ENCODE measurements around the gene GALNT2. TPM values are rescaled to one million over a fixed set of nuclear protein-coding genes. Genes with fewer than 3 reads are reported as not detected.

Gene GALNT2
- total and polyA plus RNA-seq, 2 donors, result 28.7 to 55.0 TPM

DNA sequence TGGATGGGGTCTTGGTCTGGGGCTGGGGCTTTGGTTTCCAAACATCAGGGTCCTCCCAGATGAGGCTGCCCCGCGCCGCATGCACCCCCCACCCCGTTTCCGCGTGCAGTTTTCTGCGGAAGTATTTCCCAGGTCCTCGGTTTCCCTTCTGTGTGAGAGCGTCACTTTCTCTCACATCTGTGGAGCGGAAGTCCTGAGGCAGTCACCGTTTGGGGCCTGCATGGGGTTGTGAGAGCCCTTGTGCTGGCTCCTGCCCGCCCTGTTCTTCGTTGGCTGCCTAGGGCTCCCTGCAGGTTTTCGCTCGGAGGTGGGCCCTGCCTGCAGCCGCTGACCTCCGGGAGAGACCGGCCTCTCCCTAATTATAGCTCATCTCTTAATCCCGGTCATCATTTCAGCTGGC lies 88.0 kb downstream of the GALNT2 start:
- H3K4me1 ChIP-seq (ENCODE audit: insufficient read depth), result no peaks in the 10 kb centered on the region
- H3K27ac ChIP-seq (ENCODE audit: low read depth), result no peak overlapping the region
- WGBS, result 92% methylated on average over 19 of the region's 19 CpGs

GRCh38 chr1:230156068-230156467 lies 89.0 kb downstream of the GALNT2 start:
- H3K4me1 ChIP-seq (ENCODE audit: insufficient read depth), result no peaks in the 10 kb centered on the region

More for the DNA sequence above, 88.0 kb downstream of the GALNT2 start:
- no peak overlapping the region for H3K4me3 ChIP-seq (ENCODE audit: low read depth, low read length)
- no peak for DNase-seq (ENCODE audit: extremely low spot score)
- no peaks in the 10 kb centered on the region for H3K36me3 ChIP-seq (ENCODE audit: insufficient read depth)

DNA sequence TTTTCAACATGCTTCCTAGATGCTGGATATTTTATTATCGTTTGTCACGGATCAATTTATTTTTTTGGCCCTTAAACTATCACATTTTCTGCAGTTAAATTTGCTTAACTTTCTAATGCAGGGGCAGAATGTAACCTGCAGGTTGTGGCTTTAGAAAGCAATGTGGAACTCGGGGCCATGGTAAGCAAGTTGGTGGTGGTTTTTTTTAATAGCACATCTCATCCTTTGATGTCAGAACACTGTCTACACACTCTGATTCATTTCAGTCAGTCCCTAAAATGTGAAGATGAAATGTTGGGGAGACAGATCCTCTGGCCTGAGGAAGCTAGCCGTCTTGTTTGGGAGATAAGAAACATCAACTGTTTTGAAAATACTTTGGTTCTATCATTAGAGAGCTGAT lies 89.5 kb downstream of the GALNT2 start:
- DNase-seq (ENCODE audit: extremely low spot score), result no peak
- Histone ChIP-seq H3K27ac (ENCODE audit: low read depth) (no peak overlapping the region), H3K4me1 (ENCODE audit: insufficient read depth) (no peaks in the 10 kb centered on the region), H3K36me3 (ENCODE audit: insufficient read depth) (no peaks in the 10 kb centered on the region), H3K4me3 (ENCODE audit: low read depth, low read length) (no peak overlapping the region)
- 92% methylated on average over 4 of the region's 4 CpGs for WGBS

More at GRCh38 chr1:230156068-230156467, 89.0 kb downstream of the GALNT2 start:
- Histone ChIP-seq H3K27ac (ENCODE audit: low read depth) (no peak overlapping the region), H3K4me3 (ENCODE audit: low read depth, low read length) (no peak overlapping the region), H3K36me3 (ENCODE audit: insufficient read depth) (no peaks in the 10 kb centered on the region)
- 97% methylated on average over 4 of the region's 5 CpGs for WGBS
- no peak for DNase-seq (ENCODE audit: extremely low spot score)

DNA sequence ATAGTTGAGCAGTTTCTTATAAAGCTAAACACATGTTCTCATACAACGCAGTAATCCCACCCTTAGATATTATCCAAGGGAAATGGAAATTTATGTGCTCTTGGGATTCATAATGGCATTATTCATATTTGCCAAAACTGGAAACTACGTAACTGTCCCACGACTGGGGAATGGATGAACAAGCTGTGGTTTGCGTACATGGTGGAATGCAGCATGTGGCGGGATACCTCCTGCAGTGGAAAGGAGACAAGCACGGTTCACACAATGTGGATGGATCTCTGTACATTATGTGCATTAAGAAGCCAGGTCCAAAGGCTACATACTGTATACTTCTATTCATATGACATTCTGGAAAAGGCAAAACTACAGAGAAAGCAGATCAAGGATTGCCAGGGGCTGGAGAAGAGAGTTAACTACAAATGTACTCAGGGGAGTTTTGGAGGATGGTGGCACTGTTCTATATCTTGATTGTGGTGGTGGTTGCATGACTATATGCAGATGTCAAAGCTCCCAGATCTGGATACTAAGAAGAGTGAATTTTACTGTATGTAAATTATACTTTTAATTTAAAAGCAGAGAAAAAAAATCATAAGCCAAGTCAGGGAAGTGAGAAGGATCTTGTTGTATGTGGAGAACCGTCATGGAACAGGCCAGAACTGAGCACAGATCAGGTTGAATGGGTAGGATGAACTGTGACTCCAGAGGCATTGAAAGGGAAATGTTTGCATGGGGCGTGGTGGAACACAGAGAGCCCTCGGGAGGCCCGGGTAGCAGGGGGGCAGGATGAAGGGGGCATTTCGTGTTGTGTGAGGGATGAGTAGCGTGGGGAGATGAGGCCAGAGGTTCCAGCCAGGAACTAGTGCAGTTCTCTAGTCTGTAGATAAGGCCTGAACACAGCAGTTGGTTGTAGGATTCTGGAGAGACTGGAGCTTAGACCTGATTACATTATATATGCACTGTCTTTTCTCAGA lies 90.7 kb downstream of the GALNT2 start:
- Histone ChIP-seq H3K4me3 (ENCODE audit: low read depth, low read length) (no peak overlapping the region), H3K36me3 (ENCODE audit: insufficient read depth) (no peaks in the 10 kb centered on the region), H3K4me1 (ENCODE audit: insufficient read depth) (no peaks in the 10 kb centered on the region), H3K27ac (ENCODE audit: low read depth) (no peak overlapping the region)
- no peak for DNase-seq (ENCODE audit: extremely low spot score)
- WGBS, result 74% methylated on average over 12 of the region's 12 CpGs

- Histone ChIP-seq H3K27ac (ENCODE audit: low read depth) (no peak overlapping the region), H3K4me3 (ENCODE audit: low read depth, low read length) (no peak overlapping the region), H3K4me1 (ENCODE audit: insufficient read depth) (no peaks in the 10 kb centered on the region), H3K36me3 (ENCODE audit: insufficient read depth) (no peaks in the 10 kb centered on the region)
- DNase-seq (ENCODE audit: extremely low spot score), result no peak
- 61% methylated on average over 12 of the region's 12 CpGs for WGBS
These were observed 91.6 kb downstream of the GALNT2 start for GRCh38 chr1:230158415-230159291.

- H3K4me3 ChIP-seq (ENCODE audit: low read depth, low read length), result no peak overlapping the region
- no peaks in the 10 kb centered on the region for H3K36me3 ChIP-seq (ENCODE audit: insufficient read depth)
- no peak for DNase-seq (ENCODE audit: extremely low spot score)
- H3K4me1 ChIP-seq (ENCODE audit: insufficient read depth), result no peaks in the 10 kb centered on the region
- H3K27ac ChIP-seq (ENCODE audit: low read depth), result no peak overlapping the region
- WGBS, result 95% methylated on average over 6 of the region's 6 CpGs
These were observed 92.5 kb downstream of the GALNT2 start for GRCh38 chr1:230159580-230159979.

DNA sequence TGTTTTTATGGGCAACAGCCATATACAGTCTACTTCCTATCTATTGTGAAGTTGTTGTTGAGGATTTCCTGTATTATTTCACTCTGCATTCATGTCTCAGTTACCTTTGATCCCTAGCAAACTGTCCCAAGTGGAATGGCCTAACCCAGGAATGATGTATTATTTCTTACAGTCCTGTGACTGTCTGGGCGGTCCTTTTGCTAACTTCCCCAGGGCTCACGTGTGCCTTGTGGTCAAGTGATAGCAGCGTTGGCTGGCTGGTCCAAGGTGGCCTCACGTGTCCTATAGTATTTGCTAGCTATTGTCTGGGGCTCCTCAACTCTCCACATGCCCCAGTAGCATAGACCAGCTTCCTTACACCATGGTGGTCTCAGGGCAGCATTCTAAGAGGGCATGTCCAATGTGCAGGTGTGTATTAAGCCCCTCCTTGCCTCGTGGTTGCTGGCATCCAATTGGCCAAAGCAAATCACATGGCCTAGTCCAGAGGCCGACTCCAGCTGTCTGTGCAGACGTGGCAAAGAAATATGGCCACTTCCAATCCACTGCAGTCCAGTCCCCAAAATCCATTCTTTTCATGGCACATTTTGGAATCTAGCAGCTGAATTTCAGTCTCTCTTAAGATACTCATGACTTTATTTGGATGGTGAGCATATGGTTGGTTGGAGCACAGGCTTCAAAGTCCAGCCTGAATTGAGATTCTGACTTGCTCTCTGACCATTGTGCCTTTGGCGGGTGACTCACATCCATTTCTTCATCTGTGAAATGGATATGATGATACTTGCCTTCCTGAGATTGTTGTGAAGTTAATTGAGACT lies 94.1 kb downstream of the GALNT2 start:
- H3K4me1 ChIP-seq (ENCODE audit: insufficient read depth), result no peaks in the 10 kb centered on the region

DNA sequence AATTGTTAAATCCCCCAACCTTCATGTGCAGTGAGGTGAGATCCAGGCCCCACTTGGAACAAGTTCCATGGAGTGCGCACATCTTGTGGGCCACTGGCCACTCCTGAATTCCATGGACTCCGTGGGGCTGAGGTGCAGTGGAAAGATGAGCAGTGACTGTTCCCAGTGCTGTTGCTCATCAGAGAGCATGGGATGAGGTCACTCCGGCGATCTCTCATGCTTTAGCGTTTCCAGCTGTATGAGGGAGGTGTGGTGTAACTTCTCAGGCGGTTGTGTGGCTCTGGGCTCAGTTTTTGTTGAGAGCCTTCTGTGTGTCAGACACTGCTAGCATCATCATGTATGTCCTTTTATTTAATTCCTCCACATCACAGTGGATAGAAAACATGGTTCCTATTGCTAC lies 96.2 kb downstream of the GALNT2 start:
- Histone ChIP-seq H3K27ac (ENCODE audit: low read depth) (no peak overlapping the region), H3K4me3 (ENCODE audit: low read depth, low read length) (no peak overlapping the region), H3K36me3 (ENCODE audit: insufficient read depth) (no peaks in the 10 kb centered on the region), H3K4me1 (ENCODE audit: insufficient read depth) (no peaks in the 10 kb centered on the region)
- DNase-seq (ENCODE audit: extremely low spot score), result no peak
- 86% methylated on average over 6 of the region's 6 CpGs for WGBS

More for the DNA sequence above, 94.1 kb downstream of the GALNT2 start:
- Histone ChIP-seq H3K36me3 (ENCODE audit: insufficient read depth) (no peaks in the 10 kb centered on the region), H3K27ac (ENCODE audit: low read depth) (no peak overlapping the region), H3K4me3 (ENCODE audit: low read depth, low read length) (no peak overlapping the region)
- 85% methylated on average over 8 of the region's 8 CpGs for WGBS
- DNase-seq (ENCODE audit: extremely low spot score), result no peak

DNA sequence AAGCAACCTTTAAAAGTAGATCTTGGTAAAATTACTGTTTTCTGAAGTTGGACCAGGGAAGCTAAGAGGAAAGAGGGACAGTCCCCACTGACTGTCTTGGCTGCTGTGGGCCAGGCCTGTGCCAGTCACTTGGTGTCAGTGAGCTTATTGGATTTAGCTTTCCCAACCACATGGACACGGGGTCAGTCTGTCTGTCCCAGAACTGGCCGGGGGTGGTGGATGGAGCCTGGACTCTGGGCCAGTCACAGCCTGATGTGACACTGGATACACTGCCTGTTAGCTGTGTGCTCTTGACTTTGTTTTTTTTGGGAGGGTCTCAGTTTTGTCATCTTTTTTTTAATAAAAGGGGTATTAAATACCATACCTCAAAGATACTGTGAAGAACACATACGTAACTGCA lies 96.7 kb downstream of the GALNT2 start:
- Histone ChIP-seq H3K36me3 (ENCODE audit: insufficient read depth) (no peaks in the 10 kb centered on the region), H3K27ac (ENCODE audit: low read depth) (no peak overlapping the region), H3K4me1 (ENCODE audit: insufficient read depth) (no peaks in the 10 kb centered on the region), H3K4me3 (ENCODE audit: low read depth, low read length) (no peak overlapping the region)
- no peak for DNase-seq (ENCODE audit: extremely low spot score)
- WGBS, result 94% methylated on average over 3 of the region's 3 CpGs

DNA sequence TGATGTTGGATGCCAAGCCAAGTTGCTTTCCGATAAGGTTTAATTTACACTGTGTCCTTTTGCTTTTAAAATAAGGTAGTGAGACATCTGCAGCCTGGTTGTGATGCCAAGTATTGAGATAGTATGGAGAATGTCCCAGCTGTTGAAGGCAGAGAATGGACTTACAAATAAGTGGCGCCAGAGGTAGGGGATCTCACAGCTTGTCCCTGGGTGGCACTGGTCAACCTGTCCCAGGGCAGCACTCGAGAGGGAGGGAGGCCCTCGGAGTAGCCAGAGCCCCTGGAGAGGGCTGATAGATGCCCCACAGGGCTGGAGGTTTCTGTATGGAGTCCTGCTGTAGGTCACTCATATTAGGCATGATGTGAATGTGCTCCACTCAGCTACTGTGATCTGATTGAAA lies 98.5 kb downstream of the GALNT2 start:
- no peaks in the 10 kb centered on the region for H3K36me3 ChIP-seq (ENCODE audit: insufficient read depth)
- WGBS, result 87% methylated on average over 4 of the region's 4 CpGs
- no peaks in the 10 kb centered on the region for H3K4me1 ChIP-seq (ENCODE audit: insufficient read depth)
- H3K27ac ChIP-seq (ENCODE audit: low read depth), result no peak overlapping the region
- no peak for DNase-seq (ENCODE audit: extremely low spot score)
- no peak overlapping the region for H3K4me3 ChIP-seq (ENCODE audit: low read depth, low read length)

- no peaks in the 10 kb centered on the region for H3K4me1 ChIP-seq (ENCODE audit: insufficient read depth)
- 92% methylated on average over 6 of the region's 6 CpGs for WGBS
- DNase-seq (ENCODE audit: extremely low spot score), result no peak
- H3K27ac ChIP-seq (ENCODE audit: low read depth), result no peak overlapping the region
- H3K4me3 ChIP-seq (ENCODE audit: low read depth, low read length), result no peak overlapping the region
- H3K36me3 ChIP-seq (ENCODE audit: insufficient read depth), result no peaks in the 10 kb centered on the region
These were observed 99.5 kb downstream of the GALNT2 start for GRCh38 chr1:230166366-230167132.

DNA sequence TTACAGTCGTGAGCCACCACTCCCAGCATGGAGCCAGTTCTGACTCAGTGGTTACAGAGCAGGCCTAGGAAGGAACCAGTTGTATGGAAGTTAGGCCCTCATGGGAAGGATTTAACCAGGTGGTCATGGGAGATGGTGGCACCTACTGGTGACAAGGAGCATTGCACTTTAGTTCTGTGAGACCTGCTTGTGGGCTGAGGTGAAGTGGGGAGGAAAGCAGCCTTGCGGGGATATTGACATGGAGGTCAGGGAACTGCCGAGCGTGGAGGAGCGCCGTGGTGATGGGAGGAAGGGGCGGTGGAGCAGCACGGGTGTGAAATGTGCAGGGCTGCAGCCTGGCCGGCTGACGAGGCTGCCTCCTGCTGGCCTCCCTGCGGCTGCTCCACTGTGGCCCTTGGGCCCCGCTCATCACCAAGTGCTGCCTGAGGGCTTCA lies 100.4 kb downstream of the GALNT2 start:
- no peak overlapping the region for H3K4me3 ChIP-seq (ENCODE audit: low read depth, low read length)
- H3K27ac ChIP-seq (ENCODE audit: low read depth), result no peak overlapping the region
- no peaks in the 10 kb centered on the region for H3K4me1 ChIP-seq (ENCODE audit: insufficient read depth)
- WGBS, result 86% methylated on average over 12 of the region's 12 CpGs
- DNase-seq (ENCODE audit: extremely low spot score), result no peak
- no peaks in the 10 kb centered on the region for H3K36me3 ChIP-seq (ENCODE audit: insufficient read depth)
